ENCODE data around the gene FBXO46.

GRCh38 chr19:45710356-45711130 lies 20.2 kb downstream of the FBXO46 start:
- TF ChIP-seq ZNF701 (tag by site-specific recombination; IDR thresholded peaks at IDR 0.05) = no peak
- no peak for TF ChIP-seq ZNF521 (tag by site-specific recombination; IDR thresholded peaks at IDR 0.05)
- TF ChIP-seq ZNF514 (tag by site-specific recombination; IDR thresholded peaks at IDR 0.05) = no peak
- no peak for TF ChIP-seq ZSCAN16 (tag by site-specific recombination; IDR thresholded peaks at IDR 0.05)
- TF ChIP-seq ZNF311 (tag by site-specific recombination; IDR thresholded peaks at IDR 0.05; ENCODE audit: borderline replicate concordance) = no peak
- TF ChIP-seq, protein P1, sequence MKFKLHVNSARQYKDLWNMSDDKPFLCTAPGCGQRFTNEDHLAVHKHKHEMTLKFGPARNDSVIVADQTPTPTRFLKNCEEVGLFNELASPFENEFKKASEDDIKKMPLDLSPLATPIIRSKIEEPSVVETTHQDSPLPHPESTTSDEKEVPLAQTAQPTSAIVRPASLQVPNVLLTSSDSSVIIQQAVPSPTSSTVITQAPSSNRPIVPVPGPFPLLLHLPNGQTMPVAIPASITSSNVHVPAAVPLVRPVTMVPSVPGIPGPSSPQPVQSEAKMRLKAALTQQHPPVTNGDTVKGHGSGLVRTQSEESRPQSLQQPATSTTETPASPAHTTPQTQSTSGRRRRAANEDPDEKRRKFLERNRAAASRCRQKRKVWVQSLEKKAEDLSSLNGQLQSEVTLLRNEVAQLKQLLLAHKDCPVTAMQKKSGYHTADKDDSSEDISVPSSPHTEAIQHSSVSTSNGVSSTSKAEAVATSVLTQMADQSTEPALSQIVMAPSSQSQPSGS (tag by site-specific recombination; IDR thresholded peaks at IDR 0.05; ENCODE audit: low read depth) = no peak
- no peak for TF ChIP-seq ZNF169 (tag by site-specific recombination; IDR thresholded peaks at IDR 0.05)

All from HEK293 (cell line).